Fibroblast of lung (primary cell): ENCODE results near the gene PHF14. TPM values are rescaled to one million over a fixed set of nuclear protein-coding genes. Genes with fewer than 3 reads are reported as not detected.

Source experiments
- DNase-seq, 2 donors: peaks; one replicate each; pipeline versions ENCODE4 v3.0.0 to v3.0.0-alpha.2; 2010; ENCODE audit warnings: low read depth in 2 of 2
- H2AFZ ChIP-seq: 2 replicates; pipeline ENCODE4 v1.5.1; 2012; ENCODE audit warnings: low read length, control low read depth, inconsistent platforms
- H3K27ac ChIP-seq: 2 replicates; pipeline ENCODE4 v1.5.1; 2011; ENCODE audit warnings: low read length, control low read depth; ENCODE audit not compliant: insufficient read depth
- H3K27me3 ChIP-seq: 2 replicates; pipeline ENCODE4 v1.5.1; 2011; ENCODE audit warnings: mild to moderate bottlenecking, low read length; ENCODE audit not compliant: control insufficient read depth, insufficient read depth
- H3K36me3 ChIP-seq: 2 replicates; pipeline ENCODE4 v1.5.1; 2011; ENCODE audit warnings: low read length; ENCODE audit not compliant: control insufficient read depth, insufficient read depth
- H3K4me1 ChIP-seq: 2 replicates; pipeline ENCODE4 v1.5.1; 2011; ENCODE audit warnings: low read length; ENCODE audit not compliant: control insufficient read depth, insufficient read depth; ENCODE audit errors: extremely low read depth
- H3K4me2 ChIP-seq: 2 replicates; pipeline ENCODE4 v1.5.1; 2011; ENCODE audit warnings: low read length, control low read depth; ENCODE audit not compliant: insufficient read depth; ENCODE audit errors: extremely low read depth
- H3K4me3 ChIP-seq, 4 experiments: fragments of 200-600 bp in 1 of 4; sonication (generic) in 1 of 4; replicated peaks in 1 of 4; 2 replicates each; pipeline ENCODE4 v1.5.1; 2011 to 2016; ENCODE audit warnings: low read length in 4 of 4, low read depth in 3 of 4, mild to moderate bottlenecking in 3 of 4, control low read depth in 2 of 4, inconsistent platforms in 1 of 4, mixed read lengths in 1 of 4; ENCODE audit not compliant: insufficient read depth in 1 of 4; ENCODE audit errors: control extremely low read depth in 1 of 4
- H3K79me2 ChIP-seq: 2 replicates; pipeline ENCODE4 v1.5.1; 2012; ENCODE audit warnings: mild to moderate bottlenecking, low read length, inconsistent platforms; ENCODE audit not compliant: control insufficient read depth, insufficient read depth
- H3K9ac ChIP-seq: 2 replicates; pipeline ENCODE4 v1.5.1; 2011; ENCODE audit warnings: mild to moderate bottlenecking, low read length, control low read depth; ENCODE audit not compliant: insufficient read depth
- H3K9me3 ChIP-seq: 2 replicates; pipeline ENCODE4 v1.5.1; 2012; ENCODE audit warnings: low read depth, low read length; ENCODE audit not compliant: control insufficient read depth, insufficient read depth
- H4K20me1 ChIP-seq: 2 replicates; pipeline ENCODE4 v1.5.1; 2011; ENCODE audit warnings: low read length; ENCODE audit not compliant: control insufficient read depth, insufficient read depth; ENCODE audit errors: extremely low read depth
- CTCF ChIP-seq, 2 donors: IDR thresholded peaks in 1 of 2; conservative IDR thresholded peaks in 1 of 2; 1 replicate in 1 of 2; 2 replicates in 1 of 2; pipeline ENCODE4 v1.5.1; 2011 to 2012; ENCODE audit warnings: low read length in 2 of 2, control low read depth in 1 of 2, inconsistent platforms in 1 of 2, low read depth in 1 of 2, mild to moderate bottlenecking in 1 of 2
- EZH2 ChIP-seq: IDR thresholded peaks from 2 replicates; pipeline ENCODE4 v1.5.1; 2012; ENCODE audit warnings: low read length, control low read depth, mild to moderate bottlenecking; ENCODE audit errors: missing control alignments
- polyA plus RNA-seq, 2 donors: library from polyadenylated mRNA; depleted of rRNA in 1 of 2; stranded (reverse) in 1 of 2; unstranded in 1 of 2; fragments of >200 nt; gene quantifications; 2 replicates each; pipeline ENCODE4 v1.2.1, GENCODE V29; 2011 to 2012; ENCODE audit warnings: missing spikeins in 1 of 2
- total RNA-seq: library from RNA; depleted of rRNA; stranded (reverse); fragments of >200 nt; gene quantifications from 2 replicates; pipeline ENCODE4 v1.2.1, GENCODE V29; 2014

PHF14 gene
- total and polyA plus RNA-seq, 2 donors (not counting 1 experiment from before 2014, with no cell fraction given), result 18.8 to 29.6 TPM

- TF ChIP-seq CTCF (conservative IDR thresholded peaks at IDR 0.05 in 1 of 2, IDR thresholded peaks at IDR 0.05 in 1 of 2; ENCODE audit: low read depth in 1 of 2, low read length in 2 of 2) (no peak), EZH2 (no peak)
- Histone ChIP-seq H3K9ac (no peak overlapping the region), H3K4me3 (no peak overlapping the region), H3K36me3 (no peaks in the 10 kb centered on the region), H4K20me1 (no peaks in the 10 kb centered on the region), H3K9me3 (no peaks in the 10 kb centered on the region), H3K27ac (no peak overlapping the region), H3K79me2 (no peaks in the 10 kb centered on the region), H3K4me2 (no peak overlapping the region), H2AFZ (no peak overlapping the region), H3K27me3 (no peaks in the 10 kb centered on the region), H3K4me1 (no peaks in the 10 kb centered on the region)
- no peak for DNase-seq
Observed at GRCh38 chr7:11196143-11196542, 222.5 kb downstream of the PHF14 start.

GRCh38 chr7:11203224-11203623 lies 229.6 kb downstream of the PHF14 start:
- Histone ChIP-seq H3K27ac (no peak overlapping the region), H3K79me2 (no peaks in the 10 kb centered on the region), H3K9me3 (no peaks in the 10 kb centered on the region), H3K36me3 (no peaks in the 10 kb centered on the region), H3K4me1 (no peaks in the 10 kb centered on the region), H3K9ac (no peak overlapping the region), H4K20me1 (no peaks in the 10 kb centered on the region), H3K4me3 (no peak overlapping the region), H3K27me3 (no peaks in the 10 kb centered on the region), H2AFZ (no peak overlapping the region), H3K4me2 (no peak overlapping the region)
- TF ChIP-seq EZH2 (no peak), CTCF (conservative IDR thresholded peaks at IDR 0.05 in 1 of 2, IDR thresholded peaks at IDR 0.05 in 1 of 2; ENCODE audit: low read depth in 1 of 2, low read length in 2 of 2) (no peak)
- DNase-seq, result no peak

GRCh38 chr7:11203683-11204082 lies 230.0 kb downstream of the PHF14 start:
- H3K27ac ChIP-seq, result no peak overlapping the region
- no peak overlapping the region for H3K9ac ChIP-seq
- no peaks in the 10 kb centered on the region for H4K20me1 ChIP-seq
- TF ChIP-seq EZH2, result no peak
- TF ChIP-seq CTCF (conservative IDR thresholded peaks at IDR 0.05 in 1 of 2, IDR thresholded peaks at IDR 0.05 in 1 of 2; ENCODE audit: low read depth in 1 of 2, low read length in 2 of 2), result no peak
- no peaks in the 10 kb centered on the region for H3K4me1 ChIP-seq
- no peaks in the 10 kb centered on the region for H3K27me3 ChIP-seq
- H3K9me3 ChIP-seq, result no peaks in the 10 kb centered on the region
- H3K36me3 ChIP-seq, result no peaks in the 10 kb centered on the region
- H3K79me2 ChIP-seq, result no peaks in the 10 kb centered on the region
- H3K4me2 ChIP-seq, result no peak overlapping the region
- H2AFZ ChIP-seq, result no peak overlapping the region
- DNase-seq, result peak in 1 of 2 donors; percentile 24
- no peak overlapping the region for H3K4me3 ChIP-seq
